ENCODE data around the gene ROPN1B. TPM values are rescaled to one million over a fixed set of nuclear protein-coding genes. Genes with fewer than 3 reads are reported as not detected.

ROPN1B gene
- total and polyA plus RNA-seq, 12 donors = 1.2 to 4.7 (median 3.2) TPM

DNA sequence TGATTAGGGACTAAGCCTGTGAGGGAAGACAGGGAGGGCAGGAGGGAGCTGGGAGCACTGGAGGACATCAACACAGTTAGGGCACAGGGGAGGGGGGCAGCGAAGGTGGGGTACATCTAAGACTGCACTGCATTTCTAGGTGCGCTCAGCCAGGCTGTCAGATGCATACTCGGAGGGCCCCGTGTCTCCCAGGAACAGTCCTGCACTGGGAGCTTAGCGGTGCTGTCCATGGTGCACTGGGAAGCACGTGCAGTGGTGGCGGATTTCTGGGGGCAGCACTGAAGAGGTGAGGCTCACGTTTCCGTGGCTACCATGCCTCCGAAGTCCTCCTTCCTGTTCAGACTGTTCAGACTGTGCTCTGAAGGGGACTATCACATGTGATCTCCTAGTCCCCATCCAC lies 54.4 kb downstream of the ROPN1B start:
- Histone ChIP-seq H3K36me3 (peaks cover 0 to 49% (median 15%) of the 10 kb centered on the region in 9 donors), H3K27me3 (no peaks in the 10 kb centered on the region), H3K4me3 (no peak overlapping the region), H3K9me3 (peaks cover 0 to 11% (median 7%) of the 10 kb centered on the region in 11 donors), H3K27ac (no peak overlapping the region), H3K4me1 (peaks cover 0 to 3% (median 0%) of the 10 kb centered on the region in 9 donors)
- TF ChIP-seq, protein P1, sequence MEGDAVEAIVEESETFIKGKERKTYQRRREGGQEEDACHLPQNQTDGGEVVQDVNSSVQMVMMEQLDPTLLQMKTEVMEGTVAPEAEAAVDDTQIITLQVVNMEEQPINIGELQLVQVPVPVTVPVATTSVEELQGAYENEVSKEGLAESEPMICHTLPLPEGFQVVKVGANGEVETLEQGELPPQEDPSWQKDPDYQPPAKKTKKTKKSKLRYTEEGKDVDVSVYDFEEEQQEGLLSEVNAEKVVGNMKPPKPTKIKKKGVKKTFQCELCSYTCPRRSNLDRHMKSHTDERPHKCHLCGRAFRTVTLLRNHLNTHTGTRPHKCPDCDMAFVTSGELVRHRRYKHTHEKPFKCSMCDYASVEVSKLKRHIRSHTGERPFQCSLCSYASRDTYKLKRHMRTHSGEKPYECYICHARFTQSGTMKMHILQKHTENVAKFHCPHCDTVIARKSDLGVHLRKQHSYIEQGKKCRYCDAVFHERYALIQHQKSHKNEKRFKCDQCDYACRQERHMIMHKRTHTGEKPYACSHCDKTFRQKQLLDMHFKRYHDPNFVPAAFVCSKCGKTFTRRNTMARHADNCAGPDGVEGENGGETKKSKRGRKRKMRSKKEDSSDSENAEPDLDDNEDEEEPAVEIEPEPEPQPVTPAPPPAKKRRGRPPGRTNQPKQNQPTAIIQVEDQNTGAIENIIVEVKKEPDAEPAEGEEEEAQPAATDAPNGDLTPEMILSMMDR (IDR thresholded peaks at IDR 0.05) = no peak
- no peak for DNase-seq
- ATAC-seq = no peak
- intact Hi-C loops (cut with DNase I) = no loop called here
- 69 to 77% methylated on average over 10 of the region's 10 CpGs for WGBS, 2 donors

DNA sequence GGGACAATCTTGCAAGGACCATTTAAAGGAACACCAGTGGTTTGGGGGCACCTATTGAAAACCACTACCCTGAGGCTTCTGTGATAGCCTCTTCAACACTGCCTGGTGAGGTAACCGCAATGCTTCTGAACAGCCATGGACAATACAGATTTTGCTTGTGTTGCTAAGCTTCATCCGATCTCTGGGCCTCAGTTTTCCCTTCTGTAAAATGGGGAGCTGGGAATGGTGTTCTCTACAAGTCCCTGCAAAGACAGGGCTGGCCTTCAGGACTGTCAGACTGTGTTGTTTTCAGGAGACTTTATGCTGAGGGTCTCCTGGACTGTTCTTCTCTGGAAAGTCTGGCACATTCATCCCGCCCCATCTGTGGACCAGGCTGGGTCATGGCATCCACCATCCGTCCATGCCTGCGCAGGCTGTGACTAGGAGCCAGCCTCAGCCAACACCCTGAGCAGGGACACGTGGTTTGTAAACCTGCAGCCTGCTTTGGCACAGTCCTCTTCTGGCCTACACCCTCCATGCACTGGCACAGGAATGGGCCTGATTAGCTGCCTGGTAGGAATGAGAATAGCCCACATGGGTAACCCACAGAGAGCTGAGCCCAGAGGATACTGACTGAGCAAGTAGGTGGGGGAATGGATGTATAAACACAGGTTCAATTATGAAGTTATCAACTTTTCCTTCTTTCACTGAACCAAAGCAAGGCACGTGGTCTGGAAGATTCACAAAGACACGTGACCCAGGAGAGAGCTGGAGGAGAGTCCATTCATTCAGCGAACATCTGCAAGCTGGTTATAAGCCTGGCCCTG lies 55.3 kb downstream of the ROPN1B start:
- DNase-seq = no peak
- H3K27me3 ChIP-seq = no peaks in the 10 kb centered on the region
- H3K9me3 ChIP-seq = peaks cover 0 to 17% (median 9%) of the 10 kb centered on the region in 11 donors
- intact Hi-C loops (cut with DNase I) = no loop called here
- WGBS, 2 donors = 90 to 94% methylated on average over 9 of the region's 9 CpGs
- H3K4me3 ChIP-seq = no peak overlapping the region
- H3K4me1 ChIP-seq = peaks cover 0 to 3% (median 0%) of the 10 kb centered on the region in 9 donors
- H3K36me3 ChIP-seq = peaks cover 0 to 57% (median 16%) of the 10 kb centered on the region in 9 donors
- ATAC-seq = peak in 2 of 8 donors; percentile 30 to 35
- no peak overlapping the region for H3K27ac ChIP-seq
- TF ChIP-seq, protein P1 (IDR thresholded peaks at IDR 0.05) = no peak

DNA sequence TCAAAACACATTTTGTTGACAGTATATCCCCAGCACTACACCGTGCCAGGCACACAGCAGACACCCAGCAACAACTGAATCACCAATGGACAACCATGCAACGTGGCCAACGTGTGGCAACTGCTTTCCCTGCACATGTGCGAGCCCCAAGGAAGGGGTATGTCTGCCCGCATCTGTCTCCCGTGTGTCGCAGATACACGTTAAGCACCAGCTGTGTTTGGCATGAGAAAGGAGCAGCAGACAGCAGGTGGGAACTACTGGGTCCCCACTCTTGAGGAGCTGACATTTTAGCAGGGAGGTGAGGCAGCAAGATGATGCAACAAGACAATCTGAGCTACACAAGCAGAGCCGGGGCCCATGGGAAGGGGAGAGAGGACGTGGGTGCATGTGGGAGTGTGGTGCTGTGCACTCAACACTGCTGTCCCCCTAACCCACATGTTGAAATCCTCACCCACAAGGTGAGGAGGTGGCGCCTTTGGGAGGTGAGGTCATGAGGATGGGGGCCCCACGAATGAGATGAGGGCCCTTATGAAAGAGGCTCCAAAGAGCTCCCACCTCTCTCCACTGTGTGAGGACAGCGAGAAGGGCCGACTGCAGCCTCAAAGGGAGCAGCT lies 56.2 kb downstream of the ROPN1B start:
- H3K36me3 ChIP-seq = peaks cover 0 to 58% (median 16%) of the 10 kb centered on the region in 9 donors
- H3K27me3 ChIP-seq = no peaks in the 10 kb centered on the region
- intact Hi-C loops (cut with DNase I) = no loop called here
- no peak overlapping the region for H3K27ac ChIP-seq
- 94% methylated on average over 14 of the region's 14 CpGs for WGBS, 2 donors
- DNase-seq = no peak
- no peak overlapping the region for H3K4me3 ChIP-seq
- H3K9me3 ChIP-seq = peaks cover 0 to 17% (median 9%) of the 10 kb centered on the region in 11 donors
- peaks cover 0 to 3% (median 0%) of the 10 kb centered on the region in 9 donors for H3K4me1 ChIP-seq
- TF ChIP-seq, protein P1 (IDR thresholded peaks at IDR 0.05) = no peak
- ATAC-seq = no peak

DNA sequence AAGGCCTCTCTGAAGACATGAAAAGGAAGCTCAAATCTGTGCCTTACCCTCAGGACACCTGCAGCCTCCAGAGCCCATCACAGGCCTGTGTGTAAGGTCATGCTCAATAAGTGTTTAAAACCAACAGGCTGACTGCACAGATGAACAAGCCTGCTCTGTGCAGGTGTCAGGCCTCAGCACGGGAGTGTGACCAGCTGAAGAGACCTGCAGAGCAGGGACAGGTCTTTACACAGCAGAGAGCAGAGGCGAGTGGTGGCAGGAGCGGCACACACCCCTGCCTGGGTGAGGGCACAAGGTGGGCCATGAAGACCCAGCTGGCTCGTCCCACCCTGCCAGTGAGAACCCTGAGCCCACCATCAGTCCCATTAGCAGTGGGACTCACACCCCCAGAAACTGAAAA lies 56.9 kb downstream of the ROPN1B start:
- Histone ChIP-seq H3K27me3 (no peaks in the 10 kb centered on the region), H3K4me1 (peaks cover 0 to 3% (median 0%) of the 10 kb centered on the region in 9 donors), H3K4me3 (no peak overlapping the region), H3K27ac (no peak overlapping the region), H3K36me3 (peaks cover 0 to 58% (median 16%) of the 10 kb centered on the region in 9 donors), H3K9me3 (peaks cover 0 to 17% (median 9%) of the 10 kb centered on the region in 11 donors)
- intact Hi-C loops (cut with DNase I) = no loop called here
- 95 to 97% methylated on average over 4 of the region's 4 CpGs for WGBS, 2 donors
- ATAC-seq = no peak
- DNase-seq = no peak
- TF ChIP-seq, protein P1 (IDR thresholded peaks at IDR 0.05) = no peak
